Fibroblast of mammary gland (primary cell): ENCODE measurements around the gene PORCN.

ENCODE experiments used
- DNase-seq: peaks from one replicate; pipeline ENCODE4 v3.0.0-alpha.2; 2010; ENCODE audit warnings: low read depth
- H3K4me3 ChIP-seq: 2 replicates; pipeline ENCODE4 v1.5.1; 2011; ENCODE audit warnings: low read depth, mild to moderate bottlenecking, low read length, moderate library complexity; ENCODE audit not compliant: control insufficient read depth
- TF ChIP-seq, protein P1 (sequence below): conservative IDR thresholded peaks from 2 replicates; pipeline ENCODE4 v1.5.1; 2011; ENCODE audit warnings: low read depth, low read length, inconsistent platforms; ENCODE audit not compliant: control insufficient read depth, insufficient read depth

Gene PORCN

DNA sequence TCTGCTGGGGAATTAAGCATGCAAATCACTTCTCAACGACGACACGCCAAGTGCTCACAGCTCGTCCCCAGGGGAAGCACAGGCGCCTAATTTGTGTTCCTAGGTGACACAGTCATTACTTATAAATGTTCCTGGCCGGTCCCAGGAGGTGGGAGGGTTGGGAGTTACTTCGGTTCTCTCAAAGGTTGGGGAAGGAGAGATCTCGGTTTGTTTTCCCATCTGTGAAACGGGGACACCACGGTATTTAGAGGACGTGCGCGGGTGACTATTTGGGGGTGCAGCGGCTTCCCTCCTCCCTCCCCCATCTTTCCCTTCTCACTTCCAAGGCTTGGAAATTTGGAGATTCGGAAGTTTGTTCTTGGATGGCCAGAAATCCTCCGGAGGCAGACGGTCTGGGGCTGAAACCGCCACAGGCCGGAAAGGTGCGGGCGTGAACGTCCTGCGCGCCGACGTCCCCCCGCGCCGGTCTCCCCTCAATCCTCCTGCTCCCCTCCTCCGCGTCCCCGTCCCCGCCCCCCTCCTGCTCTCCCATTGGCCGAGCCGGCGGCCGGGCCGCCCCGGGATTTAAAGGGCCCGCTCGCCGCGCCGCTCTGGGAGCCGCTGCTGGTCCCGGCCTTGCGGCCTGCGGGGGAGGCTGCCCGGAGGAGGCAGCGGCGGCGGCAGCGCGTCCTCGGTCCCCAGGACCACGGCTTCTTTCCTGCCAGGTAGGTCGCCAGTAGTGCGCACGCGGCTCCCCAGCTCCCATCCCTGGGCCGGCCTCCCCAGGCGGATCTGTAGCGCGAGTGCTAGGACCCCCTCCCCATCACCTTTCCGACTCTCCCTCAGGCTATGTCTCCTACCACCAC lies at the start of gene PORCN:
Gene PORCN, plus strand, starts transcription at position 593 of the 845 bp plus-strand sequence. CDS start 829 bp downstream, outside the sequence.
- peak within 1 kb of the TSS; percentile 69 for H3K4me3 ChIP-seq
- DNase-seq = peak; percentile 41
- TF ChIP-seq, protein P1, sequence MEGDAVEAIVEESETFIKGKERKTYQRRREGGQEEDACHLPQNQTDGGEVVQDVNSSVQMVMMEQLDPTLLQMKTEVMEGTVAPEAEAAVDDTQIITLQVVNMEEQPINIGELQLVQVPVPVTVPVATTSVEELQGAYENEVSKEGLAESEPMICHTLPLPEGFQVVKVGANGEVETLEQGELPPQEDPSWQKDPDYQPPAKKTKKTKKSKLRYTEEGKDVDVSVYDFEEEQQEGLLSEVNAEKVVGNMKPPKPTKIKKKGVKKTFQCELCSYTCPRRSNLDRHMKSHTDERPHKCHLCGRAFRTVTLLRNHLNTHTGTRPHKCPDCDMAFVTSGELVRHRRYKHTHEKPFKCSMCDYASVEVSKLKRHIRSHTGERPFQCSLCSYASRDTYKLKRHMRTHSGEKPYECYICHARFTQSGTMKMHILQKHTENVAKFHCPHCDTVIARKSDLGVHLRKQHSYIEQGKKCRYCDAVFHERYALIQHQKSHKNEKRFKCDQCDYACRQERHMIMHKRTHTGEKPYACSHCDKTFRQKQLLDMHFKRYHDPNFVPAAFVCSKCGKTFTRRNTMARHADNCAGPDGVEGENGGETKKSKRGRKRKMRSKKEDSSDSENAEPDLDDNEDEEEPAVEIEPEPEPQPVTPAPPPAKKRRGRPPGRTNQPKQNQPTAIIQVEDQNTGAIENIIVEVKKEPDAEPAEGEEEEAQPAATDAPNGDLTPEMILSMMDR = no peak

DNA sequence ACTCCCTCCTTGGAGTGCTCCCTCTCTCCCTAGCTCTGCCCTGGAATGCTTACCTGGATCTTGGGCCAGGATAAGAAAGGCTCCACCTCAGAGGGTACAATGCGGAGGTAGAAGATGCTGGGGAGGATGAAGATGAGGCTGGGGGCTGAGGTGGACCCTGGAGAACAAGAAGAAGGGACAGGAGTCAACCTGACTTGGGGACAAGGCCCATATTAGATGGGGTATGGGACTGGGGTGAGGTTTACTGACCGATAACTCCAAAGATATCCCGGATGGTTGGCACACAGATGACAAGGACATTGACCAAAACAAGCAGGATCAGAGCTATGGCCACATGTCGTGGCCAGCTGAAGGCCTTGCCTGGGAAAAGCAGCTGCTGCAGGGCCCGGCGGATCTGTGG lies 49.3 kb upstream of the PORCN start:
- H3K4me3 ChIP-seq = no peak overlapping the region
- DNase-seq = no peak
- TF ChIP-seq, protein P1 = no peak

DNA sequence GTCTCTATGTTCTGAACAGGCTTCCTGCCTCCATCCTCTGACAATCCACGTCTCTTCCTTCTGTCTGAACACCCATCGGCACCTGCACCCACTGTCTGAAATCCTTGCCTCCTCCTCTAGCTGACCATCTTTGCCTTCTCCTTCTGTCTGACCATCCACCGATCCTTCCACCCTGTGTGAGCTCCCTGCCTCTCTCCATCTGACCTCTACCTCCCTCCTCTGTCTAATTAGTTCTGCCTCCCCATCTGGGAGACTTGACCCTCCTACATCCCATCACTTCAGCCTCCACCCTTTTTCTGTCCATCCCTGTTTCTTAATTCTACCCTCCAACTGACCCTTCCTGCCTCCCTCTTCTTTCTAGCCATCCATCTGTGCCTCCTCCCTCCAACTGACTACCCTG lies 48.8 kb upstream of the PORCN start:
- H3K4me3 ChIP-seq = no peak overlapping the region
- TF ChIP-seq, protein P1 = no peak
- no peak for DNase-seq

DNA sequence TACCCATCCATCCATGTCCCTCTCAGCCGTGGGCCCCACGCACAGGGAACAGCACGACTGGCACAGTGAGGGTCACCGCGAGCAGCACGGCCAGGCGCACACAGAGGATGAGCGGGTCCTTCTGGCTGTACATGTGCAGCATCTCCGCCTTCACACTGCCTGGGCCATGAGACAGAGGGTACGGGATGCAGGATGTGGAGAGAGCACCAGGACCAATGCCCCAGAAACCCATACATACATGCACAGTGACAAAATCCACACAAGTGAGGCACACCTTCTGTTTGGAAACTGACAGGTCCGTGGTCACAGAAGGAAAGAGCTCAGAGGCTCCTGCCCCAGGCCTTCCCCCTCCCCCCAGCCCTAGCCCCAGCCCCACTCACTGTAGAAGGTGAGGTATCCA lies 48.2 kb upstream of the PORCN start:
- no peak overlapping the region for H3K4me3 ChIP-seq
- TF ChIP-seq, protein P1 = no peak
- DNase-seq = no peak

DNA sequence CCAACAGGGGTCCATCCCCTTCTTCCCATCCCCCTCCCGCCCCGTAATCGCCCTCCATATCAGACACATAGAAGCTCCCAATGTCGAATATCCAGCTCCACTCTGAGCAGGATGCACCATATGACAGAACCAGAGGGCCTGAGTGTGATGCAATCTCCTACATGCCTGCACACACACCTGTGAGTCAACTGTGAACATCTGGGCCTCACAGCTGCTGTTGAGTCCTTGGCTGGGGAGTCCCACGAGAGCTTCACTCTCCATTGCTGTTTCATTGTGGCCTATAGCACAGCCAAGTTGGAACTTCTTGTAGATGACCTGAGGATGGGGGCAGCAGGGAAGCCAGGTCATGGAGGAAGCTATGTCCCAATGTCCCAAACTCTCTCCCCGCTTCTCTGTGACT lies 47.0 kb upstream of the PORCN start:
- TF ChIP-seq, protein P1 = no peak
- DNase-seq = peak; percentile 60
- no peak overlapping the region for H3K4me3 ChIP-seq

DNA sequence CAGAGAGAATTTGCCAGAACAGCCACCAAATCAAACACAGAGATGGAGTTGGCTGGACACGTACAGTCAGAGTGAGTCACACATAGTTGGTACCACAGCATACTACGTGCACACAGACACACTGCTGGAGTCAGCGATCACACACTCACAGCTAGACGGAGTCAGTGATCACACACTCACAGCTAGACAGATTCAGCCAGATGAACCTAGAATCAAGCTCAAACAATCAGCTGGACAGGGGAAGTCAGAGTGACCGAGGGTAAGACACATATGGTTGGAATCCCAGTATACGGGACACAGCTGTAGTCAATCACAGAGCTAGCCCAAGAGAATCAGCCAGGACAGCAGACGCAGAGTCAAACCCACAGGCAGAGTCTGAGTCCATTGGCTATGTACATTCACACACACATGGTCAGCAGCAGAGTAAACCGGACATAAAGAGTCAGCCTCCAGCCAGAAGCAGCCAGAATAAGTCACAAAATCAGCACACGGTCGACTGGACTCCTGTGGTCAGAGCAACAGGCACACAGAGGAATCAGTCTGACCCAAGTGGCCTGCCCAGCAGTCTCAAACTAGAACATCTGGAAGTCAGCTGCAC lies 43.4 kb upstream of the PORCN start:
- DNase-seq = peak; percentile 94
- TF ChIP-seq, protein P1 = no peak
- no peak overlapping the region for H3K4me3 ChIP-seq
